ENCODE measurements around the gene PRR15.

PRR15 gene

GRCh38 chr7:29556405-29557195, 7.0 kb upstream of the PRR15 start:
- DNase-seq, result no peak

GRCh38 chr7:29557954-29558353, 5.7 kb upstream of the PRR15 start:
- Histone ChIP-seq H3K36me3 (no peaks in the 10 kb centered on the region), H3K4me3 (ENCODE audit: low read depth, low read length) (no peak overlapping the region), H3K27me3 (ENCODE audit: insufficient read depth, low read depth, severe bottlenecking) (no peaks in the 10 kb centered on the region), H3K9me3 (ENCODE audit: severe bottlenecking) (no peaks in the 10 kb centered on the region), H3K27ac (no peak overlapping the region)
- no peak for TF ChIP-seq CTCF (IDR thresholded peaks at IDR 0.05; ENCODE audit: low read depth, low read length)
- no peak for DNase-seq

More at GRCh38 chr7:29556405-29557195, 7.0 kb upstream of the PRR15 start:
- H3K4me3 ChIP-seq (ENCODE audit: low read depth, low read length), result no peak overlapping the region
- no peak overlapping the region for H3K27ac ChIP-seq
- TF ChIP-seq CTCF (IDR thresholded peaks at IDR 0.05; ENCODE audit: low read depth, low read length), result no peak
- H3K9me3 ChIP-seq (ENCODE audit: severe bottlenecking), result no peaks in the 10 kb centered on the region
- H3K36me3 ChIP-seq, result no peaks in the 10 kb centered on the region
- H3K27me3 ChIP-seq (ENCODE audit: insufficient read depth, low read depth, severe bottlenecking), result no peaks in the 10 kb centered on the region

GRCh38 chr7:29561271-29561670, 2.4 kb upstream of the PRR15 start:
- Histone ChIP-seq H3K4me3 (ENCODE audit: low read depth, low read length) (no peak overlapping the region), H3K27ac (no peak overlapping the region), H3K27me3 (ENCODE audit: insufficient read depth, low read depth, severe bottlenecking) (no peaks in the 10 kb centered on the region), H3K36me3 (no peaks in the 10 kb centered on the region), H3K9me3 (ENCODE audit: severe bottlenecking) (no peaks in the 10 kb centered on the region)
- no peak for DNase-seq
- no peak for TF ChIP-seq CTCF (IDR thresholded peaks at IDR 0.05; ENCODE audit: low read depth, low read length)

GRCh38 chr7:29562307-29562706, 1.3 kb upstream of the PRR15 start:
- no peak overlapping the region for H3K4me3 ChIP-seq (ENCODE audit: low read depth, low read length)
- H3K27me3 ChIP-seq (ENCODE audit: insufficient read depth, low read depth, severe bottlenecking), result no peaks in the 10 kb centered on the region
- no peaks in the 10 kb centered on the region for H3K36me3 ChIP-seq
- DNase-seq, result no peak
- H3K9me3 ChIP-seq (ENCODE audit: severe bottlenecking), result no peaks in the 10 kb centered on the region
- H3K27ac ChIP-seq, result no peak overlapping the region
- no peak for TF ChIP-seq CTCF (IDR thresholded peaks at IDR 0.05; ENCODE audit: low read depth, low read length)

DNA sequence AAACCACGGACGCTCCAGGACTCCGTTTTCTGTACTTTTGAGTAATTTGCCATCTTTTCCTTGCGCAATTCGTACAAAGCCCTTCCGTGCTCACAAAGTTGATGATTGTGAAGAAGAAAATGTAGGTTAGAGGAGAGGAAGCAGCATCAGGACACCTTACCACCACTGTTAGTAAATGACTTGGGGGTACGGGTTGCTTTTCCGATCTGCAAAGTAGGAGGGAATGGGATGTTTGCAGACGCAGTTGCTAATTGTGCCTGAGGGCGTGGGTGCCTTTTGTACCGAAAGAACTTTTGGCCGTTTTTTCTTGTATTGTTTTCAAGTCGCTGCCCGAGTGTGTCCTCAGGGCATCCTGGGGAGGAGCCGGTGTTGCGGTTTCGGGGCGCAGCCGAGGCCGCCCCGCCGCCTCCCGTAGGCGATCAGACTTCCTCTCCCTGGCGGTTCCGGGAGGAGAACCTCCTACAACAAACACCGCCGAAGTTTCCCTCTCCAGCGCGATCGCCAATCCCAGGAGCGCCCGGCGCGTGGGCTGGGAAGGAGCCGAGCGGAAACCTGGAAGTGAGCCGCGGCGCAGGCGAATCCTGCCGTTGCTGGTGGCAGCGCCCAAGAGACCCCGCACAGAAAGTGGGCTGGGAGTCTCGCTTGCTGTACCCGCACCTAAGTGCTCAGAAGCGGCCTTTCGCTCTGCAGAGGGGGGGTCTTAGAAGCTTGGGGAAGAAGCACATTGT, 1.0 kb downstream of the PRR15 start:
- H3K27me3 ChIP-seq (ENCODE audit: insufficient read depth, low read depth, severe bottlenecking), result no peaks in the 10 kb centered on the region

More for the DNA sequence above, 1.0 kb downstream of the PRR15 start:
- Histone ChIP-seq H3K9me3 (ENCODE audit: severe bottlenecking) (no peaks in the 10 kb centered on the region), H3K36me3 (no peaks in the 10 kb centered on the region), H3K4me3 (ENCODE audit: low read depth, low read length) (no peak overlapping the region), H3K27ac (no peak overlapping the region)
- TF ChIP-seq CTCF (IDR thresholded peaks at IDR 0.05; ENCODE audit: low read depth, low read length), result no peak
- DNase-seq, result no peak
